ENCODE results near the gene BEGAIN.

- no peak for TF ChIP-seq POLR2A (IDR thresholded peaks at IDR 0.05)
- no peak for TF ChIP-seq CTCF (IDR thresholded peaks at IDR 0.05)
Observed at GRCh38 chr14:100583245-100583644, 4.0 kb downstream of the BEGAIN start.
